Measurements from ENCODE around the gene ARHGAP29. TPM values are rescaled to one million over a fixed set of nuclear protein-coding genes. Genes with fewer than 3 reads are reported as not detected.
"Not testable (repeated sequence)": the region's sequence is repeated elsewhere in the genome, so short reads cannot be mapped to it uniquely, and the experiment has no call there.

ARHGAP29 gene
- total RNA-seq, 2 experiments from 2014 or later, result not detected

DNA sequence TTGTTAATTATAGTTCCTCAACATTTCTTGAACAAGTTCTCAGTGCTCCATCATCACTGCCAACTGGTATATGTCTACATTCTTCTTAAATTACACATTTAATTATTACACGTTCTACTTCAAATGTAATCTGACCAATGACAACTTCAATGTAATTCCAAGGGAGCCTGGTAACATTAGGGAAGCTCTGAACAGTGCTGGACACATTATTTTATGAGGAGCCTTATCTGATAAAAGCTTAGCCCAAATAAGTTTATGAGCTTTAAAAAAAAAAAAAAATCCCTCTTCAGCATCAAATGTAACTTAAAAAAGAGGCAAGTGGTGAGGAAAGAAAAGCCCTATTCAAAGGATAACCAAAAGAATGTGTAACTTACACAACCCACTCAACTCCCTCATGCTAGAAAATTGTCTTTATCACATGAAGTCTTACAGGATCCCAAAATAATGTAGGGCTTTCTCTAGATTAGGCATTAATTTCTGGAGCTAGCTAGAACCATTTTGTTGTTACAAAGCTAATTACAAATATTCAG lies 81.2 kb downstream of the ARHGAP29 start:
- TF ChIP-seq, protein P1, sequence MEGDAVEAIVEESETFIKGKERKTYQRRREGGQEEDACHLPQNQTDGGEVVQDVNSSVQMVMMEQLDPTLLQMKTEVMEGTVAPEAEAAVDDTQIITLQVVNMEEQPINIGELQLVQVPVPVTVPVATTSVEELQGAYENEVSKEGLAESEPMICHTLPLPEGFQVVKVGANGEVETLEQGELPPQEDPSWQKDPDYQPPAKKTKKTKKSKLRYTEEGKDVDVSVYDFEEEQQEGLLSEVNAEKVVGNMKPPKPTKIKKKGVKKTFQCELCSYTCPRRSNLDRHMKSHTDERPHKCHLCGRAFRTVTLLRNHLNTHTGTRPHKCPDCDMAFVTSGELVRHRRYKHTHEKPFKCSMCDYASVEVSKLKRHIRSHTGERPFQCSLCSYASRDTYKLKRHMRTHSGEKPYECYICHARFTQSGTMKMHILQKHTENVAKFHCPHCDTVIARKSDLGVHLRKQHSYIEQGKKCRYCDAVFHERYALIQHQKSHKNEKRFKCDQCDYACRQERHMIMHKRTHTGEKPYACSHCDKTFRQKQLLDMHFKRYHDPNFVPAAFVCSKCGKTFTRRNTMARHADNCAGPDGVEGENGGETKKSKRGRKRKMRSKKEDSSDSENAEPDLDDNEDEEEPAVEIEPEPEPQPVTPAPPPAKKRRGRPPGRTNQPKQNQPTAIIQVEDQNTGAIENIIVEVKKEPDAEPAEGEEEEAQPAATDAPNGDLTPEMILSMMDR (IDR thresholded peaks at IDR 0.05), result no peak
- POLR2A ChIA-PET, result no interaction called here
- CTCF ChIA-PET, result no interaction called here
- Mint-ChIP-seq H3K36me3 (ENCODE audit: low read depth) (no peaks in the 10 kb centered on the region), H3K27me3 (peaks cover 2% of the 10 kb centered on the region), H3K4me3 (no peak overlapping the region), H3K27ac (no peak overlapping the region), H3K9me3 (peaks cover 2% of the 10 kb centered on the region), H3K4me1 (ENCODE audit: low read depth) (no peaks in the 10 kb centered on the region)
- intact Hi-C loops (cut with micrococcal nuclease), result no loop called here
- ATAC-seq (no peak), DNase-seq (no peak)

DNA sequence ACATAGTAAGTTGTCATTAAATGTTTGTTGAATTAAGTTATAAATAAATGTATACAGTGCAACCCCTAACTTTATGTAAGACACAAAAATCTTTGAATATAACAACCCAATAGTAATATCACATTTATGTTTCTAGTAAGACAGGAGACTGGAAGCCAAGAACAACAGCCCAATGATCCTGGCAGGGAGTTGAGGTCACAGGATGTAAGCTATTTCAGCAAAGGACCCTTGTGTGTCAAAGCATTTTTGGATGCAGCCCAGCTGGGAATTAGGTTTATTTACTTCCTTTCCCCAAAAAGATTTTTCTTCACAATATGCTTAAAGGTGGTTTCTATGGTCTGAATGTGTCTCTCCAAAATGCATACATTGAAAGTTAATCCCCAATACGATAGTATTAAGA lies 82.4 kb downstream of the ARHGAP29 start:
- no peaks in the 10 kb centered on the region for H3K36me3 Mint-ChIP-seq (ENCODE audit: low read depth)
- DNase-seq (no peak), ATAC-seq (no peak)
- H3K27ac Mint-ChIP-seq, result no peak overlapping the region
- intact Hi-C loops (cut with micrococcal nuclease), result no loop called here
- TF ChIP-seq, protein P1 (IDR thresholded peaks at IDR 0.05), result no peak
- H3K9me3 Mint-ChIP-seq, result peaks cover 2% of the 10 kb centered on the region
- H3K4me1 Mint-ChIP-seq (ENCODE audit: low read depth), result no peaks in the 10 kb centered on the region
- no peak overlapping the region for H3K4me3 Mint-ChIP-seq
- H3K27me3 Mint-ChIP-seq, result no peaks in the 10 kb centered on the region
- ChIA-PET CTCF (no interaction called here), POLR2A (no interaction called here)

DNA sequence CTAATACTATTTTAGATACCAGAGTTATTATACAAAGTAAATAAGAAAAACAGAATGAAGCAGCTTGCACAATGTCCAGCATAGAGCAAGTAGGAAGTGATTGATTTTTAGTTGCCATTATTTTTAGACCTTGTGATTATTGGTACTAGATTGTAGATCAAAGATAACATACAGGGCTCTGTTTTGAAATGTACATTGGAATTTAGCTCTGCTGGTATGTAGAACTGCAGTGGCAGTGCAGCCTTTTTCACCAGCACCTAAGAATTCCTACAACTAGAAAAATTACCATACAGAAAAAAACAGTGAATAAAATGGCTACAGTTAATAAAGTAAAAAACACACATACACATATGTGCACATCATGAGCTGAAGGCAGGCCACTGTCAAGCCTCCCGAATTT lies 84.3 kb downstream of the ARHGAP29 start:
- intact Hi-C loops (cut with micrococcal nuclease), result no loop called here
- Mint-ChIP-seq H3K4me3 (no peak overlapping the region), H3K27me3 (no peaks in the 10 kb centered on the region), H3K27ac (no peak overlapping the region), H3K36me3 (ENCODE audit: low read depth) (no peaks in the 10 kb centered on the region), H3K4me1 (ENCODE audit: low read depth) (no peaks in the 10 kb centered on the region), H3K9me3 (peaks cover 2% of the 10 kb centered on the region)
- DNase-seq (no peak), ATAC-seq (no peak)
- CTCF ChIA-PET, result no interaction called here
- TF ChIP-seq, protein P1 (IDR thresholded peaks at IDR 0.05), result no peak
- POLR2A ChIA-PET, result no interaction called here

DNA sequence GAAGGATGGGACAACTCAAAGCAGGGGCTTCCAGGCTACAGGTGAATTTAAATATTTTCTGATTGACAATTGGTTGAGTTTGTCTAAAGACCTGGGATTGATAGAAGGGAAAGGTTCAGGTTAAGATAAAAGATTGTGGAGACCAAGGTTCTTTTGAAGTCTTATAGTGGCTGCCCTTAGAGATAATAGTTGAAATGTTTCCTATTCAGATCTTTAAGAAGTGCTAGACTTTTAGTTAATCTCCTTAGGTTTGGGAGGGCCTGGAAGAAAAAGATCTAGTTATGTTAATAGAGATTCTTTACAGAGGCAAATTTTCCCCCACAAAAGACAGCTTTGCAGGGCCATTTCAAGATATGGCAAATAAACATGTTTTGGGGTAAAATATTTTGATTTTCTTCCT lies 88.2 kb downstream of the ARHGAP29 start:
- ATAC-seq; H3K4me3 Mint-ChIP-seq; POLR2A ChIA-PET; intact Hi-C loops (cut with micrococcal nuclease); DNase-seq; H3K36me3 Mint-ChIP-seq (ENCODE audit: low read depth); H3K9me3 Mint-ChIP-seq; H3K27ac Mint-ChIP-seq; H3K27me3 Mint-ChIP-seq; H3K4me1 Mint-ChIP-seq (ENCODE audit: low read depth): not testable (repeated sequence)
- CTCF ChIA-PET, result interaction anchor here (1.1 to 1.3 kb wide), 2 partner anchors 87 to 187 kb away, joined by 3 to 5 read pairs; no protein-coding TSS in a partner anchor

DNA sequence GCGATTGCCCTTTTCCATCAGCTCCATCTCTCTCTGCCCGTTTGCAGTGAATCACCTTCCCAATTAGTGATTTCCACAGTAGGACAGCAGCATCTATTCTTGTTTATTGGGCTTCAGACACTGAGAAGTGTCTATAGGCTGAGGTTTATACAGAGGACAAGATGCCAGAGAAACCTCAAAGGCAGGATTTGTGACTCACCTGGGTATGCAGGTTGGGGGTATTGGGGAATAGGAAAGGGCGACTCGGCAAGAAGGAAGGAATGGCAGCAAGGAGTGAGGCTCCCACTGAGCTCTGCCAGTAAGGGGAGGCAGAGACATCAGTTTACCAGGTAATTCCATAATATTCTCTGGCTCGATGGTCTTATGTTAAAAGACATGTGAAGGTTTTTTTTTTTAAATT lies 91.1 kb downstream of the ARHGAP29 start:
- intact Hi-C loops (cut with micrococcal nuclease), result no loop called here

More for the DNA sequence above, 91.1 kb downstream of the ARHGAP29 start:
- Mint-ChIP-seq H3K4me3 (no peak overlapping the region), H3K27me3 (peaks cover 2% of the 10 kb centered on the region), H3K4me1 (ENCODE audit: low read depth) (no peaks in the 10 kb centered on the region), H3K9me3 (no peaks in the 10 kb centered on the region), H3K27ac (no peak overlapping the region), H3K36me3 (ENCODE audit: low read depth) (no peaks in the 10 kb centered on the region)
- DNase-seq (no peak), ATAC-seq (no peak)
- ChIA-PET CTCF (no interaction called here), POLR2A (no interaction called here)
- TF ChIP-seq, protein P1 (IDR thresholded peaks at IDR 0.05), result no peak
